Left lobe of liver (tissue), 2 donors: ENCODE measurements around the gene RAPGEF1. TPM values are rescaled to one million over a fixed set of nuclear protein-coding genes. Genes with fewer than 3 reads are reported as not detected.
A peak's percentile ranks its signal among the peaks of the same experiment; 100 is the strongest.
"Not testable (repeated sequence)": the region's sequence is repeated elsewhere in the genome, so short reads cannot be mapped to it uniquely, and the experiment has no call there.

Experiments
- ATAC-seq: fragments of 200-7000 bp; cut with Tn5 transposase; one replicate; pipeline ENCODE4 v1.9.1; 2020; ENCODE audit warnings: mild to moderate bottlenecking, moderate library complexity
- DNase-seq: peaks from one replicate; pipeline ENCODE4 v3.0.0-alpha.2; 2020; ENCODE audit warnings: low spot score
- total RNA-seq: library from RNA; stranded (reverse); gene quantifications from one replicate; pipeline ENCODE4 v1.2.1, GENCODE V29; 2021
- donor health status: DM: no; HTN: no; CAD: no; lungs with moderate emphysema.
- donor health status: DM: no; HTN: yes; CAD: no.

The RAPGEF1 gene
- total RNA-seq, 1 donor from 2014 or later, result 36.9 TPM

- not testable (repeated sequence) for ATAC-seq, DNase-seq
Measured at GRCh38 chr9:131709010-131709770, 30.7 kb downstream of the RAPGEF1 start.

GRCh38 chr9:131708226-131709002, 31.5 kb downstream of the RAPGEF1 start:
- peak; percentile 72 for ATAC-seq
- peak; percentile 90 for DNase-seq

- no peak for DNase-seq
- no peak for ATAC-seq
Measured at GRCh38 chr9:131707733-131708157, 32.1 kb downstream of the RAPGEF1 start.

- DNase-seq, result no peak
- no peak for ATAC-seq
Measured at GRCh38 chr9:131707050-131707449, 32.8 kb downstream of the RAPGEF1 start.

GRCh38 chr9:131706608-131706970, 33.3 kb downstream of the RAPGEF1 start:
- DNase-seq (peak; percentile 64), ATAC-seq (peak; percentile 51)

GRCh38 chr9:131704988-131705387, 34.9 kb downstream of the RAPGEF1 start:
- ATAC-seq (no peak), DNase-seq (no peak)

- peak; percentile 51 for ATAC-seq
- peak; percentile 65 for DNase-seq
Measured at GRCh38 chr9:131704141-131704983, 35.5 kb downstream of the RAPGEF1 start.

- DNase-seq, result no peak
- ATAC-seq, result no peak
Measured at GRCh38 chr9:131703697-131704096, 36.2 kb downstream of the RAPGEF1 start.

GRCh38 chr9:131702911-131703310, 37.0 kb downstream of the RAPGEF1 start:
- ATAC-seq, result no peak
- DNase-seq, result no peak

GRCh38 chr9:131701789-131702337, 38.0 kb downstream of the RAPGEF1 start:
- no peak for DNase-seq
- ATAC-seq, result no peak

- no peak for DNase-seq
- ATAC-seq, result no peak
Measured at GRCh38 chr9:131701436-131701781, 38.5 kb downstream of the RAPGEF1 start.

GRCh38 chr9:131700765-131701435, 39.0 kb downstream of the RAPGEF1 start:
- DNase-seq (peak; percentile 6), ATAC-seq (no peak)

GRCh38 chr9:131700076-131700475, 39.8 kb downstream of the RAPGEF1 start:
- DNase-seq (peak; percentile 43), ATAC-seq (no peak)

GRCh38 chr9:131698618-131698985, 41.3 kb downstream of the RAPGEF1 start:
- DNase-seq (peak; percentile 40), ATAC-seq (no peak)

- ATAC-seq (peak; percentile 52), DNase-seq (peak; percentile 42)
Measured at GRCh38 chr9:131697908-131698617, 41.8 kb downstream of the RAPGEF1 start.

- no peak for DNase-seq
- peak; percentile 29 for ATAC-seq
Measured at GRCh38 chr9:131697097-131697496, 42.8 kb downstream of the RAPGEF1 start.

- ATAC-seq (no peak), DNase-seq (no peak)
Measured at GRCh38 chr9:131695836-131696460, 43.9 kb downstream of the RAPGEF1 start.

- DNase-seq (no peak), ATAC-seq (no peak)
Measured at GRCh38 chr9:131695366-131695765, 44.5 kb downstream of the RAPGEF1 start.
